ENCODE data around the gene IGF1.

Gene IGF1

GRCh38 chr12:102504280-102504679, 23.9 kb upstream of the IGF1 start:
- H2BK15ac ChIP-seq (replicated peaks; ENCODE audit: low read depth), result no peak overlapping the region
- H2BK5ac ChIP-seq (ENCODE audit: low read length), result no peak overlapping the region
- H3K18ac ChIP-seq (ENCODE audit: low read length), result no peak overlapping the region
- H3K23ac ChIP-seq (ENCODE audit: low read length), result no peak overlapping the region
- H3K9ac ChIP-seq (ENCODE audit: low read length), result no peak overlapping the region
- no peaks in the 10 kb centered on the region for H3K36me3 ChIP-seq (ENCODE audit: control insufficient read depth, insufficient read depth, low read length)
- no peaks in the 10 kb centered on the region for H3K79me2 ChIP-seq (ENCODE audit: control insufficient read depth, insufficient read depth, low read length)
- H4K5ac ChIP-seq (ENCODE audit: low read length), result no peak overlapping the region
- H4K8ac ChIP-seq (ENCODE audit: low read depth, low read length), result no peak overlapping the region
- no peaks in the 10 kb centered on the region for H3K4me1 ChIP-seq (ENCODE audit: control insufficient read depth, low read depth, low read length)
- no peak overlapping the region for H2BK120ac ChIP-seq (ENCODE audit: low read depth, low read length)
- no peak overlapping the region for H3K27ac ChIP-seq (ENCODE audit: low read depth, low read length)
- no peak for DNase-seq
- no peak overlapping the region for H3K4ac ChIP-seq (ENCODE audit: low read depth, low read length)
- no CpG with 5 or more reads among the region's 2 CpGs for WGBS (ENCODE audit: extremely low coverage, insufficient coverage, low lambda C conversion rate)
- H3K56ac ChIP-seq (ENCODE audit: low read length), result no peak overlapping the region
- H3K4me3 ChIP-seq (ENCODE audit: low read length), result no peak overlapping the region
- H3K4me2 ChIP-seq (ENCODE audit: low read length), result no peak overlapping the region
- H3K27me3 ChIP-seq (ENCODE audit: insufficient read depth, low read length, poor library complexity), result no peaks in the 10 kb centered on the region
- H2AK5ac ChIP-seq (ENCODE audit: low read length), result no peak overlapping the region
- H3K79me1 ChIP-seq (ENCODE audit: low read length), result no peaks in the 10 kb centered on the region

- Histone ChIP-seq H3K79me2 (ENCODE audit: control insufficient read depth, insufficient read depth, low read length) (no peaks in the 10 kb centered on the region), H3K9ac (ENCODE audit: low read length) (no peak overlapping the region), H3K27me3 (ENCODE audit: insufficient read depth, low read length, poor library complexity) (no peaks in the 10 kb centered on the region), H3K18ac (ENCODE audit: low read length) (no peak overlapping the region), H4K8ac (ENCODE audit: low read depth, low read length) (no peak overlapping the region), H2AK5ac (ENCODE audit: low read length) (no peak overlapping the region), H3K36me3 (ENCODE audit: control insufficient read depth, insufficient read depth, low read length) (no peaks in the 10 kb centered on the region), H3K56ac (ENCODE audit: low read length) (no peak overlapping the region), H3K4me1 (ENCODE audit: control insufficient read depth, low read depth, low read length) (no peaks in the 10 kb centered on the region), H3K4ac (ENCODE audit: low read depth, low read length) (no peak overlapping the region), H3K4me3 (ENCODE audit: low read length) (no peak overlapping the region), H2BK15ac (replicated peaks; ENCODE audit: low read depth) (no peak overlapping the region), H2BK5ac (ENCODE audit: low read length) (no peak overlapping the region), H3K23ac (ENCODE audit: low read length) (no peak overlapping the region), H4K5ac (ENCODE audit: low read length) (no peak overlapping the region), H3K27ac (ENCODE audit: low read depth, low read length) (no peak overlapping the region), H3K4me2 (ENCODE audit: low read length) (no peak overlapping the region), H2BK120ac (ENCODE audit: low read depth, low read length) (no peak overlapping the region), H3K79me1 (ENCODE audit: low read length) (no peaks in the 10 kb centered on the region)
- WGBS (ENCODE audit: extremely low coverage, insufficient coverage, low lambda C conversion rate), result no CpG with 5 or more reads among the region's 1 CpG
- no peak for DNase-seq
These were observed 23.5 kb upstream of the IGF1 start for GRCh38 chr12:102503831-102504230.

GRCh38 chr12:102503056-102503681, 22.8 kb upstream of the IGF1 start:
- H2AK5ac ChIP-seq (ENCODE audit: low read length), result no peak overlapping the region
- no peak for DNase-seq
- no peak overlapping the region for H2BK15ac ChIP-seq (replicated peaks; ENCODE audit: low read depth)
- H3K4me2 ChIP-seq (ENCODE audit: low read length), result no peak overlapping the region
- no peak overlapping the region for H3K23ac ChIP-seq (ENCODE audit: low read length)
- no peak overlapping the region for H3K27ac ChIP-seq (ENCODE audit: low read depth, low read length)
- WGBS (ENCODE audit: extremely low coverage, insufficient coverage, low lambda C conversion rate), result no CpG with 5 or more reads among the region's 2 CpGs
- no peak overlapping the region for H4K8ac ChIP-seq (ENCODE audit: low read depth, low read length)
- no peaks in the 10 kb centered on the region for H3K36me3 ChIP-seq (ENCODE audit: control insufficient read depth, insufficient read depth, low read length)
- no peak overlapping the region for H3K56ac ChIP-seq (ENCODE audit: low read length)
- no peaks in the 10 kb centered on the region for H3K79me2 ChIP-seq (ENCODE audit: control insufficient read depth, insufficient read depth, low read length)
- no peak overlapping the region for H2BK5ac ChIP-seq (ENCODE audit: low read length)
- no peak overlapping the region for H3K4ac ChIP-seq (ENCODE audit: low read depth, low read length)
- no peak overlapping the region for H3K4me3 ChIP-seq (ENCODE audit: low read length)
- H3K4me1 ChIP-seq (ENCODE audit: control insufficient read depth, low read depth, low read length), result no peaks in the 10 kb centered on the region
- no peaks in the 10 kb centered on the region for H3K79me1 ChIP-seq (ENCODE audit: low read length)
- H3K27me3 ChIP-seq (ENCODE audit: insufficient read depth, low read length, poor library complexity), result no peaks in the 10 kb centered on the region
- no peak overlapping the region for H2BK120ac ChIP-seq (ENCODE audit: low read depth, low read length)
- H4K5ac ChIP-seq (ENCODE audit: low read length), result no peak overlapping the region
- no peak overlapping the region for H3K18ac ChIP-seq (ENCODE audit: low read length)
- H3K9ac ChIP-seq (ENCODE audit: low read length), result no peak overlapping the region

GRCh38 chr12:102501773-102502172, 21.4 kb upstream of the IGF1 start:
- Histone ChIP-seq H2BK5ac (ENCODE audit: low read length) (no peak overlapping the region), H3K79me1 (ENCODE audit: low read length) (no peaks in the 10 kb centered on the region), H3K27me3 (ENCODE audit: insufficient read depth, low read length, poor library complexity) (no peaks in the 10 kb centered on the region), H4K8ac (ENCODE audit: low read depth, low read length) (no peak overlapping the region), H3K27ac (ENCODE audit: low read depth, low read length) (no peak overlapping the region), H3K4me3 (ENCODE audit: low read length) (no peak overlapping the region), H3K4me2 (ENCODE audit: low read length) (no peak overlapping the region), H4K5ac (ENCODE audit: low read length) (no peak overlapping the region), H3K23ac (ENCODE audit: low read length) (no peak overlapping the region), H3K18ac (ENCODE audit: low read length) (no peak overlapping the region), H2BK15ac (replicated peaks; ENCODE audit: low read depth) (no peak overlapping the region), H3K56ac (ENCODE audit: low read length) (no peak overlapping the region), H3K79me2 (ENCODE audit: control insufficient read depth, insufficient read depth, low read length) (no peaks in the 10 kb centered on the region), H2BK120ac (ENCODE audit: low read depth, low read length) (no peak overlapping the region), H3K4ac (ENCODE audit: low read depth, low read length) (no peak overlapping the region), H3K36me3 (ENCODE audit: control insufficient read depth, insufficient read depth, low read length) (no peaks in the 10 kb centered on the region), H3K4me1 (ENCODE audit: control insufficient read depth, low read depth, low read length) (no peaks in the 10 kb centered on the region), H3K9ac (ENCODE audit: low read length) (no peak overlapping the region), H2AK5ac (ENCODE audit: low read length) (no peak overlapping the region)
- DNase-seq, result no peak
- no CpG with 5 or more reads among the region's 5 CpGs for WGBS (ENCODE audit: extremely low coverage, insufficient coverage, low lambda C conversion rate)

- Histone ChIP-seq H4K5ac (ENCODE audit: low read length) (no peak overlapping the region), H3K4me1 (ENCODE audit: control insufficient read depth, low read depth, low read length) (no peaks in the 10 kb centered on the region), H3K9ac (ENCODE audit: low read length) (no peak overlapping the region), H3K79me2 (ENCODE audit: control insufficient read depth, insufficient read depth, low read length) (no peaks in the 10 kb centered on the region), H3K27me3 (ENCODE audit: insufficient read depth, low read length, poor library complexity) (no peaks in the 10 kb centered on the region), H4K8ac (ENCODE audit: low read depth, low read length) (no peak overlapping the region), H3K23ac (ENCODE audit: low read length) (no peak overlapping the region), H3K79me1 (ENCODE audit: low read length) (no peaks in the 10 kb centered on the region), H3K4me3 (ENCODE audit: low read length) (no peak overlapping the region), H3K4ac (ENCODE audit: low read depth, low read length) (no peak overlapping the region), H2BK15ac (replicated peaks; ENCODE audit: low read depth) (no peak overlapping the region), H2BK5ac (ENCODE audit: low read length) (no peak overlapping the region), H3K56ac (ENCODE audit: low read length) (no peak overlapping the region), H3K18ac (ENCODE audit: low read length) (no peak overlapping the region), H3K36me3 (ENCODE audit: control insufficient read depth, insufficient read depth, low read length) (no peaks in the 10 kb centered on the region), H2AK5ac (ENCODE audit: low read length) (no peak overlapping the region), H3K27ac (ENCODE audit: low read depth, low read length) (no peak overlapping the region), H2BK120ac (ENCODE audit: low read depth, low read length) (no peak overlapping the region), H3K4me2 (ENCODE audit: low read length) (no peak overlapping the region)
- no CpG with 5 or more reads among the region's 1 CpG for WGBS (ENCODE audit: extremely low coverage, insufficient coverage, low lambda C conversion rate)
- DNase-seq, result no peak
These were observed 18.1 kb upstream of the IGF1 start for GRCh38 chr12:102498471-102498870.

- Histone ChIP-seq H2BK120ac (ENCODE audit: low read depth, low read length) (no peak overlapping the region), H4K5ac (ENCODE audit: low read length) (no peak overlapping the region), H3K18ac (ENCODE audit: low read length) (no peak overlapping the region), H3K79me1 (ENCODE audit: low read length) (no peaks in the 10 kb centered on the region), H4K8ac (ENCODE audit: low read depth, low read length) (no peak overlapping the region), H3K27me3 (ENCODE audit: insufficient read depth, low read length, poor library complexity) (no peaks in the 10 kb centered on the region), H3K4me3 (ENCODE audit: low read length) (no peak overlapping the region), H3K9ac (ENCODE audit: low read length) (no peak overlapping the region), H3K56ac (ENCODE audit: low read length) (no peak overlapping the region), H2BK15ac (replicated peaks; ENCODE audit: low read depth) (no peak overlapping the region), H2BK5ac (ENCODE audit: low read length) (no peak overlapping the region), H2AK5ac (ENCODE audit: low read length) (no peak overlapping the region), H3K27ac (ENCODE audit: low read depth, low read length) (no peak overlapping the region), H3K36me3 (ENCODE audit: control insufficient read depth, insufficient read depth, low read length) (no peaks in the 10 kb centered on the region), H3K4me1 (ENCODE audit: control insufficient read depth, low read depth, low read length) (no peaks in the 10 kb centered on the region), H3K4me2 (ENCODE audit: low read length) (no peak overlapping the region), H3K4ac (ENCODE audit: low read depth, low read length) (no peak overlapping the region), H3K79me2 (ENCODE audit: control insufficient read depth, insufficient read depth, low read length) (no peaks in the 10 kb centered on the region), H3K23ac (ENCODE audit: low read length) (no peak overlapping the region)
- DNase-seq, result no peak
- no CpG with 5 or more reads among the region's 1 CpG for WGBS (ENCODE audit: extremely low coverage, insufficient coverage, low lambda C conversion rate)
These were observed 17.4 kb upstream of the IGF1 start for GRCh38 chr12:102497743-102498142.
